Right lobe of liver (tissue), 4 donors: ENCODE measurements around the gene PDK2.

Experiments used
- CTCF ChIP-seq, 4 donors: fragments of 200-600 bp in 3 of 4; fragments of 450-650 bp in 1 of 4; IDR thresholded peaks; one replicate each; pipeline versions ENCODE4 v1.5.1 to v1.8.0; 2016 to 2022; ENCODE audit warnings: antibody characterized with exemption in 4 of 4, mild to moderate bottlenecking in 2 of 4
- POLR2A ChIP-seq: fragments of 450-650 bp; IDR thresholded peaks from one replicate; pipeline ENCODE4 v1.6.1; 2017; ENCODE audit warnings: antibody characterized with exemption, mild to moderate bottlenecking
- donor health status: DM: no; HTN: no; CAD: no.
- donor health status: DM: no; HTN: no; CAD: no.
- donor health status: DM: no; HTN: yes; CAD: no.

GRCh38 chr17:50139950-50140885 is 45.1 kb downstream of the PDK2 start:
- TF ChIP-seq CTCF (IDR thresholded peaks at IDR 0.05), result peak; percentile 94 to 97 (median 95)
- TF ChIP-seq POLR2A, result no peak
